H1 (cell line): Measurements from ENCODE around the gene ANGPTL5. TPM values are rescaled to one million over a fixed set of nuclear protein-coding genes. Genes with fewer than 3 reads are reported as not detected.

Source experiments
- CTCF ChIA-PET: fragments of 300-600 bp; sonication (Branson Sonifier 250); formaldehyde crosslinking; loops from one replicate; lab custom pipeline; 2021; ENCODE audit not compliant: partially characterized antibody; lab: Charles Lee
- POLR2A ChIA-PET: fragments of 300-600 bp; sonication (Branson Sonifier 250); formaldehyde crosslinking; loops from one replicate; lab custom pipeline; 2021; ENCODE audit warnings: inconsistent platforms; ENCODE audit not compliant: partially characterized antibody; lab: Charles Lee
- DNase-seq, 2 experiments: peaks; one replicate each; pipeline versions ENCODE4 v3.0.0 to v3.0.0-alpha.2; 2010 to 2022; ENCODE audit warnings: low spot score in 2 of 2, low read depth in 1 of 2, mixed read lengths in 1 of 2
- FAIRE-seq: peaks from 2 replicates; lab custom pipeline; 2011; peaks lifted over from hg19 to GRCh38; lab: Jason Lieb, UNC
- H2AFZ ChIP-seq: 2 replicates; pipeline ENCODE4 v1.8.1; 2012; ENCODE audit warnings: low read length, inconsistent platforms
- H2AK5ac ChIP-seq: 2 replicates; pipeline ENCODE4 v1.6.1; 2013; ENCODE audit warnings: low read depth, low read length
- H2BK120ac ChIP-seq: replicated peaks from 2 replicates; pipeline ENCODE3; 2013; ENCODE audit warnings: low read depth, low read length, inconsistent platforms
- H2BK12ac ChIP-seq: 2 replicates; pipeline ENCODE4 v1.6.1; 2013; ENCODE audit warnings: low read depth, low read length
- H2BK15ac ChIP-seq: 2 replicates; pipeline ENCODE4 v1.6.1; 2013; ENCODE audit warnings: low read length
- H2BK20ac ChIP-seq: 2 replicates; pipeline ENCODE4 v1.6.1; 2013; ENCODE audit warnings: low read length
- H2BK5ac ChIP-seq: 2 replicates; pipeline ENCODE4 v1.6.1; 2013; ENCODE audit warnings: low read depth, low read length
- H3K14ac ChIP-seq: 2 replicates; pipeline ENCODE4 v1.6.1; 2013; ENCODE audit warnings: inconsistent platforms; ENCODE audit not compliant: insufficient read length
- H3K18ac ChIP-seq: 2 replicates; pipeline ENCODE4 v1.6.1; 2013; ENCODE audit warnings: low read length; ENCODE audit errors: extremely low read depth
- H3K23ac ChIP-seq: 2 replicates; pipeline ENCODE4 v1.6.1; 2013; ENCODE audit warnings: inconsistent platforms; ENCODE audit not compliant: insufficient read length
- H3K23me2 ChIP-seq: 2 replicates; pipeline ENCODE4 v1.6.1; 2013; ENCODE audit warnings: low read depth, low read length
- H3K27ac ChIP-seq: 2 replicates; pipeline ENCODE4 v1.6.1; 2011; ENCODE audit warnings: low read depth, low read length, inconsistent platforms
- H3K27me3 ChIP-seq, 4 experiments: replicated peaks in 1 of 4; 1 replicate in 1 of 4; 2 replicates in 3 of 4; pipeline versions ENCODE4 v1.6.1 to v1.8.1; 2011 to 2013; ENCODE audit warnings: low read length in 3 of 4, mild to moderate bottlenecking in 3 of 4, inconsistent platforms in 2 of 4, mixed read lengths in 2 of 4, moderate library complexity in 1 of 4; ENCODE audit not compliant: control insufficient read depth in 3 of 4, insufficient read depth in 3 of 4; ENCODE audit errors: extremely low read depth in 1 of 4
- H3K36me3 ChIP-seq, 4 experiments: 2 replicates each; pipeline versions ENCODE4 v1.6.1 to v1.8.1; 2011 to 2013; ENCODE audit warnings: mild to moderate bottlenecking in 4 of 4, low read length in 3 of 4, moderate library complexity in 2 of 4, control low read depth in 1 of 4, inconsistent platforms in 1 of 4; ENCODE audit not compliant: insufficient read depth in 4 of 4, control insufficient read depth in 2 of 4
- H3K4ac ChIP-seq: replicated peaks from 2 replicates; pipeline ENCODE3; 2013; ENCODE audit warnings: low read length, low read depth, mixed read lengths, inconsistent platforms; ENCODE audit not compliant: insufficient read length
- H3K4me1 ChIP-seq, 4 experiments: replicated peaks in 1 of 4; 1 replicate in 1 of 4; 2 replicates in 3 of 4; pipeline versions ENCODE4 v1.6.1 to v1.8.1; 2011 to 2013; ENCODE audit warnings: low read length in 3 of 4, inconsistent platforms in 2 of 4, mixed read lengths in 1 of 4; ENCODE audit not compliant: insufficient read depth in 4 of 4, control insufficient read depth in 3 of 4
- H3K4me2 ChIP-seq, 2 experiments: 2 replicates each; pipeline versions ENCODE4 v1.6.1 to v1.8.1; 2011 to 2013; ENCODE audit warnings: low read depth in 2 of 2, low read length in 2 of 2, control low read depth in 1 of 2, inconsistent platforms in 1 of 2, mild to moderate bottlenecking in 1 of 2; ENCODE audit not compliant: insufficient read depth in 1 of 2
- H3K4me3 ChIP-seq, 4 experiments: fragments of 200-600, 300-600 bp in 1 of 4; sonication (generic), shearing (Covaris generic), sonication (Bioruptor Twin) in 1 of 4; 2 replicates each; pipeline versions ENCODE4 v1.5.1 to v1.8.1; 2011 to 2016; ENCODE audit warnings: low read length in 4 of 4, low read depth in 3 of 4, control low read depth in 2 of 4, inconsistent platforms in 2 of 4, mild to moderate bottlenecking in 2 of 4, mixed read lengths in 1 of 4, moderate library complexity in 1 of 4; ENCODE audit not compliant: insufficient read depth in 2 of 4; ENCODE audit errors: extremely low read depth in 1 of 4
- H3K56ac ChIP-seq: replicated peaks from 2 replicates; pipeline ENCODE3; 2013; ENCODE audit warnings: low read depth, mild to moderate bottlenecking, mixed read lengths, low read length, inconsistent platforms; ENCODE audit not compliant: insufficient read length
- H3K79me1 ChIP-seq: 2 replicates; pipeline ENCODE4 v1.6.1; 2013; ENCODE audit warnings: low read depth, low read length, control low read depth
- H3K79me2 ChIP-seq, 2 experiments: 2 replicates each; pipeline versions ENCODE4 v1.6.1 to v1.8.1; 2012 to 2013; ENCODE audit warnings: low read length in 2 of 2, mild to moderate bottlenecking in 2 of 2, inconsistent platforms in 1 of 2; ENCODE audit not compliant: insufficient read depth in 2 of 2, control insufficient read depth in 1 of 2
- H3K9ac ChIP-seq, 4 experiments: replicated peaks in 1 of 4; 1 replicate in 1 of 4; 2 replicates in 3 of 4; pipeline versions ENCODE4 v1.6.1 to v1.8.1; 2011 to 2013; ENCODE audit warnings: low read depth in 3 of 4, low read length in 3 of 4, control low read depth in 2 of 4, mild to moderate bottlenecking in 2 of 4, moderate library complexity in 2 of 4, inconsistent platforms in 1 of 4; ENCODE audit errors: extremely low read depth in 1 of 4
- H3K9me3 ChIP-seq, 2 experiments: 2 replicates each; pipeline versions ENCODE4 v1.6.1 to v1.8.1; 2012 to 2013; ENCODE audit warnings: mild to moderate bottlenecking in 2 of 2, moderate library complexity in 2 of 2, control low read depth in 1 of 2, inconsistent platforms in 1 of 2, low read depth in 1 of 2, low read length in 1 of 2, mixed read lengths in 1 of 2; ENCODE audit not compliant: insufficient read depth in 2 of 2
- H4K20me1 ChIP-seq, 2 experiments: replicated peaks in 1 of 2; 2 replicates each; pipeline versions ENCODE3 to v1.8.1; 2011 to 2013; ENCODE audit warnings: inconsistent platforms in 2 of 2, low read length in 2 of 2, mild to moderate bottlenecking in 1 of 2; ENCODE audit not compliant: insufficient read depth in 2 of 2, control insufficient read depth in 1 of 2
- H4K5ac ChIP-seq: 2 replicates; pipeline ENCODE4 v1.6.1; 2013; ENCODE audit warnings: low read length, low read depth, mixed read lengths, inconsistent platforms; ENCODE audit not compliant: insufficient read length
- H4K8ac ChIP-seq: 2 replicates; pipeline ENCODE4 v1.8.0; 2013; ENCODE audit warnings: mild to moderate bottlenecking, moderate library complexity, low read length, inconsistent platforms; ENCODE audit not compliant: insufficient read depth; ENCODE audit errors: extremely low read depth
- H4K91ac ChIP-seq: replicated peaks from 2 replicates; pipeline ENCODE3; 2013; ENCODE audit warnings: low read length, mixed read lengths, inconsistent platforms; ENCODE audit not compliant: insufficient read length
- BRCA1 ChIP-seq: IDR thresholded peaks from 2 replicates; pipeline ENCODE4 v1.6.1; 2012; ENCODE audit warnings: low read depth, low read length, improper control_type of control experiment
- CTCF ChIP-seq, 3 experiments: IDR thresholded peaks; 1 replicate in 2 of 3; 2 replicates in 1 of 3; pipeline versions ENCODE4 v1.5.1 to v1.6.1; 2011; ENCODE audit warnings: low read length in 3 of 3, mild to moderate bottlenecking in 3 of 3, inconsistent platforms in 2 of 3, low read depth in 1 of 3, moderate library complexity in 1 of 3; ENCODE audit not compliant: insufficient read depth in 1 of 3; ENCODE audit errors: control extremely low read depth in 1 of 3
- HDAC2 ChIP-seq, 2 experiments: fragments of 300-600 bp in 1 of 2; sonication (generic) in 1 of 2; IDR thresholded peaks; 2 replicates each; pipeline ENCODE4 v1.6.1; 2011 to 2012; ENCODE audit warnings: low read depth in 2 of 2, low read length in 2 of 2, mild to moderate bottlenecking in 2 of 2, moderate library complexity in 2 of 2, borderline replicate concordance in 1 of 2, inconsistent platforms in 1 of 2
- KDM5A ChIP-seq: fragments of 200-600 bp; IDR thresholded peaks from 2 replicates; pipeline ENCODE4 v1.7.1; 2012; ENCODE audit warnings: mild to moderate bottlenecking, low read length, inconsistent platforms, mixed read lengths
- MAFK ChIP-seq: IDR thresholded peaks from 2 replicates; pipeline ENCODE4 v1.6.1; 2012; ENCODE audit warnings: low read depth, mild to moderate bottlenecking, improper control_type of control experiment, low read length
- NRF1 ChIP-seq: IDR thresholded peaks from 2 replicates; pipeline ENCODE4 v1.6.1; 2011; ENCODE audit warnings: mild to moderate bottlenecking, low read depth, low read length, improper control_type of control experiment
- SIN3A ChIP-seq, 2 experiments: IDR thresholded peaks in 1 of 2; conservative IDR thresholded peaks in 1 of 2; 2 replicates each; pipeline ENCODE4 v1.6.1; 2011 to 2012; ENCODE audit warnings: low read length in 2 of 2, improper control_type of control experiment in 1 of 2, low read depth in 1 of 2, mild to moderate bottlenecking in 1 of 2
- SIRT6 ChIP-seq: IDR thresholded peaks from one replicate; pipeline ENCODE4 v1.7.1; 2012; ENCODE audit warnings: low read length, inconsistent platforms
- SP1 ChIP-seq: IDR thresholded peaks from 2 replicates; pipeline ENCODE4 v1.6.1; 2011; ENCODE audit warnings: low read depth, low read length
- SRF ChIP-seq: IDR thresholded peaks from 2 replicates; pipeline ENCODE4 v1.6.1; 2011; ENCODE audit warnings: mild to moderate bottlenecking, low read depth, low read length, moderate library complexity
- USF2 ChIP-seq: IDR thresholded peaks from 2 replicates; pipeline ENCODE4 v1.6.1; 2011; ENCODE audit warnings: low read length, improper control_type of control experiment
- WGBS, 2 experiments: shearing (Covaris generic) in 1 of 2; methylation state at CpG; one replicate each; pipeline versions ENCODE4 v1.1.6 to v1.1.7; 2013 to 2015; ENCODE audit warnings: low lambda C conversion rate in 2 of 2, mixed read lengths in 2 of 2, inconsistent platforms in 1 of 2, low coverage in 1 of 2, missing lambda C conversion rate in 1 of 2; ENCODE audit not compliant: insufficient replicate concordance in 2 of 2, insufficient coverage in 1 of 2, insufficient read length in 1 of 2; ENCODE audit errors: extremely low coverage in 1 of 2, missing lambda C conversion rate in 1 of 2; 5-methylcytosine and 5-hydroxymethylcytosine counted together
- polyA plus RNA-seq, 7 experiments: library from polyadenylated mRNA; depleted of rRNA in 3 of 7; stranded (reverse) in 5 of 7; unstranded in 2 of 7; fragments of >200 nt in 5 of 7; fragments of 200-250 nt in 2 of 7; gene quantifications; 1 replicate in 5 of 7; 2 replicates in 1 of 7; 4 replicates in 1 of 7; pipeline versions ENCODE4 v1.2.1 to v1.2.3, GENCODE V29; 2011 to 2013; ENCODE audit warnings: missing spikeins in 2 of 7, mixed read lengths in 2 of 7
- total RNA-seq: library from RNA; stranded (reverse); fragmentation: NEBNext Ultra II Directional; extraction: Animal tissue kit (Norgen Biotek cat#: 25700); gene quantifications from 2 replicates; pipeline ENCODE4 v1.2.1, GENCODE V29; 2021

Gene ANGPTL5
- total and polyA plus RNA-seq, 2 of the 8 experiments (the other 6 are each of a cell fraction or from before 2014, with no cell fraction given), result not detected

- Histone ChIP-seq H3K14ac (no peak overlapping the region), H3K4me1 (no peaks in the 10 kb centered on the region), H2BK5ac (no peak overlapping the region), H2BK12ac (no peak overlapping the region), H3K4me2 (no peak overlapping the region), H3K4me3 (no peak overlapping the region), H2AK5ac (no peak overlapping the region), H3K36me3 (no peaks in the 10 kb centered on the region), H2BK120ac (no peak overlapping the region), H3K79me2 (no peaks in the 10 kb centered on the region), H3K56ac (no peak overlapping the region), H2AFZ (no peak overlapping the region), H4K5ac (no peak overlapping the region), H3K79me1 (no peaks in the 10 kb centered on the region), H4K8ac (no peak overlapping the region; the same call in 1 of the 2 replicates), H4K20me1 (no peaks in the 10 kb centered on the region), H3K9me3 (no peaks in the 10 kb centered on the region), H3K27ac (no peak overlapping the region), H3K27me3 (no peaks in the 10 kb centered on the region), H2BK15ac (no peak overlapping the region), H3K9ac (no peak overlapping the region), H3K23me2 (no peaks in the 10 kb centered on the region), H2BK20ac (no peak overlapping the region), H4K91ac (no peak overlapping the region), H3K23ac (no peak overlapping the region), H3K18ac (no peak overlapping the region), H3K4ac (no peak overlapping the region)
- FAIRE-seq (no peak), DNase-seq (no peak)
- CTCF ChIA-PET, result interaction anchor here (1.7 kb wide), 1 partner anchor 24 kb away, joined by 6 read pairs; no protein-coding TSS in a partner anchor
- POLR2A ChIA-PET, result no interaction called here
- WGBS, 2 experiments, result 83 to 100% methylated on average over 2 to 4 of the region's 4 CpGs
- TF ChIP-seq SP1 (no peak), CTCF (IDR thresholded peaks at IDR 0.05; ENCODE audit: control extremely low read depth in 1 of 3, insufficient read depth in 1 of 3, low read depth in 1 of 3, low read length in 3 of 3) (no peak), KDM5A (no peak), SIRT6 (no peak), HDAC2 (IDR thresholded peaks at IDR 0.05; ENCODE audit: borderline replicate concordance in 1 of 2, low read depth in 2 of 2, low read length in 2 of 2) (no peak), NRF1 (no peak), BRCA1 (no peak), SRF (no peak), MAFK (no peak), USF2 (no peak), SIN3A (conservative IDR thresholded peaks at IDR 0.05 in 1 of 2, IDR thresholded peaks at IDR 0.05 in 1 of 2; ENCODE audit: low read depth in 1 of 2, low read length in 2 of 2) (no peak)
These were observed 30.7 kb downstream of the ANGPTL5 start for GRCh38 chr11:101885631-101886030.
